Activated naive CD4-positive, alpha-beta T cell treated with anti-CD3 and anti-CD28 coated beads, Interleukin-2, amount 50 U/mL, for 24 hours (primary cell): Measurements from ENCODE around the gene COPS2.

Experiments used
- H3K27ac Mint-ChIP-seq: one replicate; pipeline ENCODE4 v1.8.0; 2021; ENCODE audit warnings: mild to moderate bottlenecking, mixed read lengths
- H3K27me3 Mint-ChIP-seq: one replicate; pipeline ENCODE4 v1.8.0; 2021; ENCODE audit warnings: mixed read lengths
- H3K36me3 Mint-ChIP-seq: one replicate; pipeline ENCODE4 v1.8.0; 2021; ENCODE audit warnings: mixed read lengths
- H3K4me1 Mint-ChIP-seq: one replicate; pipeline ENCODE4 v1.8.0; 2021; ENCODE audit warnings: mixed read lengths
- H3K4me3 Mint-ChIP-seq: one replicate; pipeline ENCODE4 v1.8.0; 2021; ENCODE audit warnings: mild to moderate bottlenecking, mixed read lengths
- H3K9me3 Mint-ChIP-seq: one replicate; pipeline ENCODE4 v1.8.0; 2021; ENCODE audit warnings: mixed read lengths

COPS2 gene

DNA sequence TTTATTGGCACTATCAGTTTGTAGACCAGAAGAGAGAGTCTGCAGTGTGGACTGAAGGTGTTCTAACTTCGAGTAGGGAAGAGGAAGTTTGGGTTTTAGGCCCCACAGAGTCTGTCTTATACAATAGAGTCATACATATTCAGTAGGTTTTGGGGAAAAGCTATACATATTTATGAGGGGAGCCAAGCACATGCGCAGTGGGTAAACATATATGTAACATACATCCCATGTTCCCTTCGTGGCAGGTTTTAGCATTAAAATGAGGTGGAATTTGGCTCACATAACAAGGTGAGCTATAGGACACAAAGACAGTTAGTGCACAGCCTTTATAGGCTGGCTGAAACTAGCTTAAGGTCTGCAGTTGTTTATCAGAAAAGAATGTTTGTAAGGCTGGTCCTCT lies 19.5 kb upstream of the COPS2 start:
- Mint-ChIP-seq H3K27ac (no peak overlapping the region), H3K4me3 (no peak overlapping the region), H3K4me1 (peaks cover 41% of the 10 kb centered on the region)

DNA sequence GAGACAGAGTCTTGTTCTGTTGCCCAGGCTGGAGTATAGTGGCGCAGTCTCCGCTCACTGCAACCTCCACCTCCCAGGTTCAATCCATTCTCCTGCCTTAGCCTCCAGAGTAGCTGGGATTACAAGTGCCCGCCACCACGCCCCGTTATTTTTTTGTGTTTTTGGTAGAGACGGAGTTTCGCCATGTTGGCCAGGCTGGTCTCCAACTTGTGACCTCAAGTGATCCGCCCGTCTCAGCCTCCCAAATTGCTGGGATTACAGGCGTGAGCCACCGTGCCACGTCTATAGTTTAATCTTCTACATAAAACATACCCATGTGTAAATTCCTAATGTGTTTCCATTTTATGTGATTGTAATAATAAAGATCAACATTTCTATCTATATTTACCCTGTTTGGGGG lies 16.4 kb upstream of the COPS2 start:
- no peaks in the 10 kb centered on the region for H3K9me3 Mint-ChIP-seq
- no peak overlapping the region for H3K27ac Mint-ChIP-seq
- H3K4me1 Mint-ChIP-seq = peaks cover 49% of the 10 kb centered on the region
- H3K27me3 Mint-ChIP-seq = no peaks in the 10 kb centered on the region
- peaks cover 7% of the 10 kb centered on the region for H3K36me3 Mint-ChIP-seq
- H3K4me3 Mint-ChIP-seq = peak overlapping the region; percentile 98

More for the DNA sequence above, 19.5 kb upstream of the COPS2 start:
- Mint-ChIP-seq H3K36me3 (peaks cover 7% of the 10 kb centered on the region), H3K27me3 (no peaks in the 10 kb centered on the region), H3K9me3 (no peaks in the 10 kb centered on the region)

GRCh38 chr15:49169880-49170597 lies 14.6 kb upstream of the COPS2 start, which contains the start of gene GALK2:
Gene GALK2, plus strand, starts transcription at chr15:49170247. Its CDS starts 76 bp downstream, at chr15:49170323.
- peak within 1 kb of the TSS; percentile 99 for H3K27ac Mint-ChIP-seq
- H3K9me3 Mint-ChIP-seq = no peaks in the 10 kb centered on the region
- peaks cover 3% of the 10 kb centered on the region for H3K36me3 Mint-ChIP-seq
- no peaks in the 10 kb centered on the region for H3K27me3 Mint-ChIP-seq
- H3K4me3 Mint-ChIP-seq = peak within 1 kb of the TSS; percentile 98
- H3K4me1 Mint-ChIP-seq = peaks cover 40% of the 10 kb centered on the region

GRCh38 chr15:49168016-49168415 lies 12.6 kb upstream of the COPS2 start:
- H3K36me3 Mint-ChIP-seq = peaks cover 4% of the 10 kb centered on the region
- H3K27ac Mint-ChIP-seq = no peak overlapping the region
- peaks cover 32% of the 10 kb centered on the region for H3K4me1 Mint-ChIP-seq
- no peaks in the 10 kb centered on the region for H3K9me3 Mint-ChIP-seq
- no peak overlapping the region for H3K4me3 Mint-ChIP-seq
- no peaks in the 10 kb centered on the region for H3K27me3 Mint-ChIP-seq

- Mint-ChIP-seq H3K4me3 (no peak overlapping the region), H3K27me3 (no peaks in the 10 kb centered on the region), H3K4me1 (peaks cover 8% of the 10 kb centered on the region), H3K27ac (no peak overlapping the region), H3K36me3 (peaks cover 9% of the 10 kb centered on the region), H3K9me3 (no peaks in the 10 kb centered on the region)
These were observed 9.5 kb upstream of the COPS2 start for GRCh38 chr15:49164865-49165264.

DNA sequence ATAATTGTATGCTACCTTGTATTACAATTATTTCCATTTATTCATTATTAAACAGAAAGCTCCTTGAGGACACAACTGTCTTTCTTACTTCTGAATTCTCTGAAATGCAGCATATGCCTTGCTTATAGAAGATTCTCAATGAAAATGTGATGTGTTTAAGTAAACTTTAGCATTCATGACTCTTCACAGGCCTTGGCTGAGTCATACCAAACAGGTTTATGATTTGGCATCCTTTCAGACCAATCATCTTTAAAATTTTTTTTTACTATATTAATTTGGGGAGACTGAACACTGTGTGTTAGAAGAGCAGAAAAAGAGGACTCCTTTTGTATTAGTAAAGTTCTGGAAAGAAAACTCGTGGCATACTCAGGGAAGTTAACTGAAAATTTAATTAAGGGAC lies 8.3 kb upstream of the COPS2 start:
- H3K36me3 Mint-ChIP-seq = peaks cover 9% of the 10 kb centered on the region
- no peaks in the 10 kb centered on the region for H3K4me1 Mint-ChIP-seq
- H3K4me3 Mint-ChIP-seq = no peak overlapping the region
- H3K27ac Mint-ChIP-seq = no peak overlapping the region
- no peaks in the 10 kb centered on the region for H3K9me3 Mint-ChIP-seq
- no peaks in the 10 kb centered on the region for H3K27me3 Mint-ChIP-seq

GRCh38 chr15:49155834-49156627 lies 632 bp upstream of the COPS2 start:
- H3K4me3 Mint-ChIP-seq = peak overlapping the region; percentile 98
- H3K27ac Mint-ChIP-seq = peak overlapping the region; percentile 97
- no peaks in the 10 kb centered on the region for H3K27me3 Mint-ChIP-seq
- H3K4me1 Mint-ChIP-seq = peaks cover 55% of the 10 kb centered on the region
- peaks cover 2% of the 10 kb centered on the region for H3K36me3 Mint-ChIP-seq
- no peaks in the 10 kb centered on the region for H3K9me3 Mint-ChIP-seq

DNA sequence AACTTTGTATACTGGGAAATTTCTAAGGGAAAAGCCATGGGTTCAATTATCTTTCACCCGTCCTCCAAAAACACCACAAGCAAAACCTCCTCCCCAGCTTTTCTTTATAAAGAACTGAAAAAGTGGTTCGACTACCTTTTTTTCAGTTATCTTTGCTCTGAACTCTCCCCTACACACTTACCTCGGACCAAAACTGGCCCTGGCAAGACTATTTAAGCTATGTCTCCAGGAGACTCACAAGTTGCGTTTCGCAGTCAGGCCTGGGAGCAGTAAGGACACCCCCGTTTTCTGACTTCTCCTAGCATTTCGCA lies 645 bp downstream of the COPS2 start:
- Mint-ChIP-seq H3K4me3 (peak overlapping the region; percentile 98), H3K36me3 (peaks cover 5% of the 10 kb centered on the region), H3K27ac (peak overlapping the region; percentile 97), H3K27me3 (no peaks in the 10 kb centered on the region), H3K4me1 (peaks cover 60% of the 10 kb centered on the region), H3K9me3 (no peaks in the 10 kb centered on the region)

DNA sequence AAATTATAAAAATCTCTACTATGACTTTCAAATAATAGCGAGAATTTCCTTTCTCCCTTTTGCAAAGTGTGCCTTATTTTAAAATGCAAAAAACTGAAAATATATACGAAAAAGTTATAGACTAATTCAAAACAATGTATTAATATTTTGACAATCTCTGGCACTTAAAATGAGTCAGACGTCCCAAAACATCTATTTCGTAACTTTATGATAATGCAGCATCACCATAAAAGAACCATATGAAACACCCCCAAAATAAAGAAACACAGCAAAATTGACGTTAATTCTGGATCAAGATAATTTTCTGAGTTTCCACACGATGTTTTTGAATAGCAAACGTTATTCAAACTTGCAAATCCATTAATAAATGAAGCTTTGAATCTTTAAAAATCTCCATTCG lies 1.0 kb downstream of the COPS2 start:
- Mint-ChIP-seq H3K36me3 (peaks cover 5% of the 10 kb centered on the region), H3K27ac (peak overlapping the region; percentile 97), H3K9me3 (no peaks in the 10 kb centered on the region), H3K27me3 (no peaks in the 10 kb centered on the region), H3K4me3 (peak overlapping the region; percentile 98), H3K4me1 (peaks cover 63% of the 10 kb centered on the region)

DNA sequence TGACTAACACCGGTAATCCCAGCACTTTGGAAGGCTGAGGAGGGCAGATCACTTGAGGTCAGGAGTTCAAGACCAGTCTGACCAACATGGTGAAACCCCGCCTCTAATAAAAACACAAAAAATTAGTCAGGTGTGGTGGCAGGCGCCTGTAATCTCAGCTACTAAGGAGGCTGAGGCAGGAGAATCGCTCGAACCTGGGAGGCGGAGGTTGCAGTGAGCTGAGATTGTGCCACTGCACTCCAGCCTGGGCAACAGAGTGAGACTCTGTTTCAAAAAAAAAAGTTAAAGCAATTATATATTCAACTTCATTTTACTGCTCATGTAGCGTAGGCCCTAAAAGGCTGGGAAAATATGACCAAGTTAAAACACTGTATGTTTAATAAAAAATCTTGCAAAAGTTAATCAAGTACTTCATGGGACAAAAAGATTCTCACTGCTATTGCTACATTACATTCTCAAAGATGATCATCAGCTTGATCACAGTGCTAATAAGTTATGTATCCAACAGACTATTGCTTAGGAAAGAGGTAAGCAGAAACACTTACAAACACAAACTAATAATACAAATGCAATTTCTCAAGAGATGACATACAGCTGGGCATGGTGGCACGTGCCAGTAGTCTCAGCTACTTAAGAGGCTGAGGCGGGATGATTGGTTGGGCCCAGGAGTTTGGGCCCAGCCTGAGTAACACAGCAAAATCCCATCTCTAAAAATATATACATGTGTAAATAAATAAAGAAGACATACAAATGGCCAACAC lies 2.7 kb downstream of the COPS2 start:
- peaks cover 5% of the 10 kb centered on the region for H3K36me3 Mint-ChIP-seq
- H3K4me1 Mint-ChIP-seq = peaks cover 75% of the 10 kb centered on the region
- H3K4me3 Mint-ChIP-seq = peak overlapping the region; percentile 98
- no peak overlapping the region for H3K27ac Mint-ChIP-seq
- H3K9me3 Mint-ChIP-seq = no peaks in the 10 kb centered on the region
- H3K27me3 Mint-ChIP-seq = no peaks in the 10 kb centered on the region

DNA sequence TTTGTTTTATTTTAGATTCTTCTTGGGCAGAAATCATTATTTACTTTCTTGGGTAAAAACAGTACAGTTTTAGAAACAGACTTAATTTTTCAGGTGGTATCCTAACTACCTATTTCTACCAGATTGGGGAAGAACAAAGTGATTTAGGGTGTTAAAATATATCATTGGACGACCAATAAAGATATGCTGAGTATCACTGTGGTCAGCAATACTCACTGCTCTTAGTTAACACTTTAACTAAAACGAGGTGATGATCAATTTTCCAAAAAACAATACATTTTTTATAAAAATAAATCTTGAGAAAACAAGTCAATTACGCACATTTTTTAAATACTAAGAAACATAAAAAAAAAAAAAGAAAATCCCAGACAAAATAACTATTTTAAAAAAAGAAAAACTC lies 3.6 kb downstream of the COPS2 start:
- Mint-ChIP-seq H3K4me1 (peaks cover 73% of the 10 kb centered on the region), H3K36me3 (peaks cover 5% of the 10 kb centered on the region), H3K27ac (no peak overlapping the region), H3K9me3 (no peaks in the 10 kb centered on the region), H3K27me3 (no peaks in the 10 kb centered on the region), H3K4me3 (no peak overlapping the region)

DNA sequence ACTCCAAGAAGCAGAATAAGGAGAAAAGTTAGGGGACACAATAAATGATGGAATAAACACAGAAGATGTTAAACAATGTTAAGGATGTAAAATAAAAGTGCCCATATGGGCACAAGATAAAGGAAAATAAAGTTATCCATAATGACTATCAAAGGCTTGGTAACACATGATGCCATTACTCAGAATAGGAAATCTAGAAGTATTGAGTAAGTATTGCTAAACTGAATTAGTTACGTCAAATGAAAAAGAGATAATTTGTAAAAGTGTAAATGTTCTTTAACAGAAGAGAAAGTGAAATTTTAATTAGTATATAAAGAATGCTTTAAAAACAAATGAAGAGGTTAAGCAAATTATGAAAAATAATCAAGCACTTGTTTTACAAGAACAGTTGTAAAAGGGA lies 6.7 kb downstream of the COPS2 start:
- no peaks in the 10 kb centered on the region for H3K9me3 Mint-ChIP-seq

GRCh38 chr15:49148298-49148697 lies 7.1 kb downstream of the COPS2 start:
- Mint-ChIP-seq H3K9me3 (no peaks in the 10 kb centered on the region), H3K27me3 (no peaks in the 10 kb centered on the region), H3K27ac (no peak overlapping the region), H3K4me3 (peak overlapping the region; percentile 15), H3K36me3 (peaks cover 4% of the 10 kb centered on the region), H3K4me1 (peaks cover 66% of the 10 kb centered on the region)

More for the DNA sequence above, 6.7 kb downstream of the COPS2 start:
- H3K4me3 Mint-ChIP-seq = peak overlapping the region; percentile 15
- no peaks in the 10 kb centered on the region for H3K27me3 Mint-ChIP-seq
- peaks cover 68% of the 10 kb centered on the region for H3K4me1 Mint-ChIP-seq
- no peak overlapping the region for H3K27ac Mint-ChIP-seq
- H3K36me3 Mint-ChIP-seq = peaks cover 5% of the 10 kb centered on the region

DNA sequence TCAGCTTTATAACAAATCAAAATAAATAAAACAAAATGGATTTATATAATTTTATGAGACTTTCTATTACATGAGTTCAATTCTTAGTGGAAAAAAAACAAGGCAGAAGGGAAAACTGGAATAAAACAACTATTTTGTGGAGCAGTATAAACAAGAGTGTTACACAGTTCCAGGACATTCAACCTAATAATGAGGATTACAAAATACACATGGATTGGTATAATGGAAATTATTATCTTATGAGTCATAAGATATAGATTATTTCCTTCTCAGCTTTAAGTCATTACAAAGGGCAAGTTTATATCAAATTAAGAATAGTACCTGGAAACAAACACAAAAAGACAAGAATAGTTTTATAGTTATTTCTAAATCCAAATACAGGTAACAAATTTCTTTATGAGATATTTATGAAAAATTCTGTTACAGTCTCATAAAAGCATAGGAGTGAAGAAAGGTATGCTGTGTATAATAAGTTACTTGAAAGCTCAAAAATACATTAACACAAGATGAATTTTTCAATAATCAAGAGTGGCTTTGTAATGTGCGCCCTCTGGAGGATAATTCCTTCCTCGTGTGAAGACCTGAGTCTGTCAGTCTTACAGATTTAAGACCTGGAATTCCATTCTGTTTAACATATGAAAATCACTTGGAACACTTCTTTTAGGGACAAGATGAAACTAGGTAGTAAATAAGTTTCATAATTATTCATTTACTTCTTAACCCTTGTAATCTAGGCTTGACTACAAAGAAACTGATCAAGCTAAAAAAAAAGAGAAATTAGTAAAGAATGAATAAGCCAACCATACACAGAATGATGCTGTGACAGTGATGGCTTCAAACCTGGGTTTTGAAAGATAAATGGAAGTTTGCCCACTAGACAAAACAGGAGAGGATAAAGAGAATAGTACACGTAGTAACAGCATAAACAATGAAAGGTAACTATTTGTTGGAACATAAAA lies 9.5 kb downstream of the COPS2 start:
- Mint-ChIP-seq H3K9me3 (no peaks in the 10 kb centered on the region), H3K27me3 (no peaks in the 10 kb centered on the region), H3K4me1 (peaks cover 61% of the 10 kb centered on the region), H3K27ac (no peak overlapping the region), H3K36me3 (peaks cover 16% of the 10 kb centered on the region), H3K4me3 (no peak overlapping the region)

DNA sequence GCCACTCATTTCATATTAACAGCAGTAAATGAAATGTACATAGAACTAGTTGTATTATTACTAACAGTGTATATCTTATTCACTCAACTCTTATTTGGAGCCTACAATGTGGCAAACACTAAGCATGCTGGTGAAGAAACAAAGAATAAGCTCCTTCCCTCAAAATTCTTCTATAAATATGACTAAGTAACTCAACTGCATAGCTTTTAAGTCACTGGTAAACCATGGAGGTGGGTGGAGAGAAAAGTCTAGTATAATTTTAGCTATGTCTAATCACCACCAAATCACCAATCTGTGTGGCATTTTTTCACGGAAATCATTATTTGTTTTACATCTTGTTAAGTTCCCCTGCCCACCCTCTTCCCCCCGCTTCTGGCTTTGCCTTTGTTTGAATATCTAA lies 17.5 kb downstream of the COPS2 start:
- H3K9me3 Mint-ChIP-seq = no peaks in the 10 kb centered on the region
- no peaks in the 10 kb centered on the region for H3K27me3 Mint-ChIP-seq
- H3K4me1 Mint-ChIP-seq = peaks cover 13% of the 10 kb centered on the region
- peaks cover 21% of the 10 kb centered on the region for H3K36me3 Mint-ChIP-seq
- H3K27ac Mint-ChIP-seq = no peak overlapping the region
- H3K4me3 Mint-ChIP-seq = no peak overlapping the region
